HCT116 (cell line): ENCODE measurements around the gene CUX1. TPM values are rescaled to one million over a fixed set of nuclear protein-coding genes. Genes with fewer than 3 reads are reported as not detected.

Source experiments
- ATAC-seq: fragments of 200-7000 bp; cut with Tn5 transposase; 2 replicates; pipeline ENCODE4 v1.9.1; 2020; ENCODE audit warnings: mild to moderate bottlenecking, moderate library complexity
- BruUV-seq: library from RNA; stranded (reverse); fragments of 400-500 nt; replicated peaks from 2 replicates; lab custom pipeline; 2021; lab: Mats Ljungman, UMichigan
- CTCF ChIA-PET: fragments of 300-600 bp; sonication (Branson Sonifier 250); formaldehyde crosslinking; loops from one replicate; lab custom pipeline; 2021; ENCODE audit warnings: antibody characterized with exemption; lab: Charles Lee
- POLR2A ChIA-PET: fragments of 300-600, 350-600 bp; sonication (Branson Sonifier 250); formaldehyde crosslinking; loops from one replicate; lab custom pipeline; 2021; ENCODE audit warnings: antibody characterized with exemption; lab: Charles Lee
- RAD21 ChIA-PET, 2 experiments: fragments of 300-600 bp; sonication (Branson Sonifier 250); formaldehyde crosslinking; loops; one replicate each; lab custom pipeline; 2023; ENCODE audit warnings: low total read pairs in 2 of 2; ENCODE audit not compliant: uncharacterized antibody in 2 of 2, unreplicated experiment in 2 of 2, low non-redundant PET in 1 of 2; lab: Charles Lee
- DNase-seq: peaks from one replicate; pipeline ENCODE4 v3.0.0-alpha.2; 2010; ENCODE audit warnings: low read depth, low spot score
- H2AFZ ChIP-seq: fragments of 200-600 bp; shearing (Covaris generic), sonication (generic); 2 replicates; pipeline ENCODE4 v1.6.1; 2017; ENCODE audit warnings: low read depth, mixed run types, mixed read lengths, antibody characterized with exemption, low read length; ENCODE audit not compliant: poor library complexity, severe bottlenecking
- H3K27ac ChIP-seq: 2 replicates; pipeline ENCODE4 v1.5.1; 2012; ENCODE audit warnings: low read depth, low read length
- H3K27me3 ChIP-seq: fragments of 200-600 bp; sonication (generic); 2 replicates; pipeline ENCODE4 v1.6.1; 2016; ENCODE audit warnings: mixed run types, low read length, mixed read lengths; ENCODE audit not compliant: insufficient read depth
- H3K36me3 ChIP-seq, 2 experiments: fragments of 200-500 bp in 1 of 2; fragments of 200-600 bp in 1 of 2; sonication (Bioruptor generic) in 1 of 2; sonication (generic) in 1 of 2; 2 replicates each; pipeline versions ENCODE4 v1.5.1 to v1.6.1; 2014 to 2016; ENCODE audit warnings: low read length in 2 of 2, inconsistent platforms in 1 of 2, mixed read lengths in 1 of 2, mixed run types in 1 of 2; ENCODE audit not compliant: insufficient read depth in 2 of 2, control insufficient read depth in 1 of 2
- H3K4me1 ChIP-seq, 2 experiments: fragments of 200-600 bp in 1 of 2; sonication (generic) in 1 of 2; 2 replicates each; pipeline versions ENCODE4 v1.5.1 to v1.6.1; 2012 to 2017; ENCODE audit warnings: low read length in 2 of 2, inconsistent platforms in 1 of 2, mild to moderate bottlenecking in 1 of 2, mixed read lengths in 1 of 2, mixed run types in 1 of 2, moderate library complexity in 1 of 2; ENCODE audit not compliant: insufficient read depth in 2 of 2, control insufficient read depth in 1 of 2
- H3K4me2 ChIP-seq: fragments of 200-600 bp; sonication (generic); 2 replicates; pipeline ENCODE4 v1.6.1; 2017; ENCODE audit warnings: mixed run types, low read length, mixed read lengths
- H3K4me3 ChIP-seq, 2 experiments: fragments of 200-600 bp in 1 of 2; sonication (generic) in 1 of 2; replicated peaks in 1 of 2; 2 replicates each; pipeline ENCODE4 v1.5.1; 2011 to 2016; ENCODE audit warnings: low read length in 2 of 2, control low read depth in 1 of 2, low read depth in 1 of 2, mild to moderate bottlenecking in 1 of 2, mixed read lengths in 1 of 2, mixed run types in 1 of 2
- H3K79me2 ChIP-seq: fragments of 200-600 bp; sonication (generic); 2 replicates; pipeline ENCODE4 v1.6.1; 2017; ENCODE audit warnings: mild to moderate bottlenecking, mixed run types, low read length, moderate library complexity, mixed read lengths; ENCODE audit not compliant: insufficient read depth
- H3K9ac ChIP-seq: fragments of 200-600 bp; sonication (generic); 2 replicates; pipeline ENCODE4 v1.6.1; 2016; ENCODE audit warnings: low read length, mixed read lengths
- H3K9me2 ChIP-seq: fragments of 200-600 bp; sonication (generic), shearing (Covaris generic); 2 replicates; pipeline ENCODE4 v1.6.1; 2017; ENCODE audit warnings: mixed run types, mild to moderate bottlenecking, moderate library complexity; ENCODE audit not compliant: insufficient read depth
- H3K9me3 ChIP-seq, 2 experiments: fragments of 200-500 bp in 1 of 2; fragments of 200-600 bp in 1 of 2; sonication (Bioruptor generic) in 1 of 2; sonication (generic) in 1 of 2; 2 replicates each; pipeline ENCODE4 v1.6.1; 2014 to 2017; ENCODE audit warnings: low read length in 2 of 2, mixed read lengths in 2 of 2, inconsistent platforms in 1 of 2, low read depth in 1 of 2, mild to moderate bottlenecking in 1 of 2, mixed run types in 1 of 2, moderate library complexity in 1 of 2; ENCODE audit not compliant: control insufficient read depth in 1 of 2, insufficient read depth in 1 of 2
- H4K20me1 ChIP-seq: fragments of 200-600 bp; sonication (generic), shearing (Covaris generic); 2 replicates; pipeline ENCODE4 v1.6.1; 2017; ENCODE audit warnings: mixed run types, mild to moderate bottlenecking, moderate library complexity; ENCODE audit not compliant: insufficient read depth
- CBX3 ChIP-seq: IDR thresholded peaks from 2 replicates; pipeline ENCODE4 v1.6.1; 2012; ENCODE audit warnings: low read depth
- EGR1 ChIP-seq: IDR thresholded peaks from 2 replicates; pipeline ENCODE4 v1.6.1; 2012; ENCODE audit warnings: low read depth
- EZH2phosphoT487 ChIP-seq: fragments of 200-600 bp; IDR thresholded peaks from 2 replicates; pipeline ENCODE4 v1.6.1; 2018; ENCODE audit warnings: antibody characterized with exemption, borderline replicate concordance
- FOSL1 ChIP-seq: IDR thresholded peaks from 2 replicates; pipeline ENCODE4 v1.6.1; 2012; ENCODE audit warnings: low read depth
- JUND ChIP-seq: IDR thresholded peaks from 2 replicates; pipeline ENCODE4 v1.6.1; 2012
- POLR2A ChIP-seq: IDR thresholded peaks from 2 replicates; pipeline ENCODE4 v1.7.0; 2011; ENCODE audit warnings: borderline replicate concordance; ENCODE audit not compliant: insufficient read depth, insufficient read length; ENCODE audit errors: extremely low read depth
- POLR2AphosphoS5 ChIP-seq: IDR thresholded peaks from 2 replicates; pipeline ENCODE4 v1.6.1; 2011; ENCODE audit warnings: mild to moderate bottlenecking, low read depth, low read length, moderate library complexity
- RAD21 ChIP-seq: IDR thresholded peaks from 2 replicates; pipeline ENCODE4 v1.6.1; 2012; ENCODE audit warnings: low read depth, mild to moderate bottlenecking
- SP1 ChIP-seq: IDR thresholded peaks from 2 replicates; pipeline ENCODE4 v1.6.1; 2012; ENCODE audit warnings: low read depth
- TCF7L2 ChIP-seq: IDR thresholded peaks from 2 replicates; pipeline ENCODE4 v1.7.0; 2011; ENCODE audit warnings: borderline replicate concordance, inconsistent platforms; ENCODE audit not compliant: insufficient read depth, insufficient read length; ENCODE audit errors: extremely low read depth
- ZFX ChIP-seq: fragments of 450-650 bp; IDR thresholded peaks from 2 replicates; pipeline ENCODE4 v1.6.1; 2017
- ZNF274 ChIP-seq: fragments of 200-500 bp; sonication (Bioruptor generic); IDR thresholded peaks from 2 replicates; pipeline ENCODE4 v1.6.1; 2014; ENCODE audit warnings: mild to moderate bottlenecking, low read depth, low read length, inconsistent platforms
- intact Hi-C: fragments of 100-400 bp; cut with micrococcal nuclease; formaldehyde crosslinking; loops from 2 replicates; pipeline ENCODE4 v1.10.0; 2022
- total RNA-seq: library from RNA; stranded (reverse); gene quantifications from one replicate; pipeline ENCODE4 v1.2.1, GENCODE V29; 2021; ENCODE audit not compliant: unreplicated experiment
- TF ChIP-seq, protein P1 (sequence below): IDR thresholded peaks from 2 replicates; pipeline ENCODE4 v1.6.1; 2011; ENCODE audit warnings: mild to moderate bottlenecking, low read length, moderate library complexity; ENCODE audit not compliant: insufficient replicate concordance; ENCODE audit errors: extremely low read depth
- TF ChIP-seq, protein P2 (sequence below): IDR thresholded peaks from 2 replicates; pipeline ENCODE4 v1.6.1; 2012

The CUX1 gene
- total RNA-seq, 1 experiment from 2014 or later: 68.9 TPM

DNA sequence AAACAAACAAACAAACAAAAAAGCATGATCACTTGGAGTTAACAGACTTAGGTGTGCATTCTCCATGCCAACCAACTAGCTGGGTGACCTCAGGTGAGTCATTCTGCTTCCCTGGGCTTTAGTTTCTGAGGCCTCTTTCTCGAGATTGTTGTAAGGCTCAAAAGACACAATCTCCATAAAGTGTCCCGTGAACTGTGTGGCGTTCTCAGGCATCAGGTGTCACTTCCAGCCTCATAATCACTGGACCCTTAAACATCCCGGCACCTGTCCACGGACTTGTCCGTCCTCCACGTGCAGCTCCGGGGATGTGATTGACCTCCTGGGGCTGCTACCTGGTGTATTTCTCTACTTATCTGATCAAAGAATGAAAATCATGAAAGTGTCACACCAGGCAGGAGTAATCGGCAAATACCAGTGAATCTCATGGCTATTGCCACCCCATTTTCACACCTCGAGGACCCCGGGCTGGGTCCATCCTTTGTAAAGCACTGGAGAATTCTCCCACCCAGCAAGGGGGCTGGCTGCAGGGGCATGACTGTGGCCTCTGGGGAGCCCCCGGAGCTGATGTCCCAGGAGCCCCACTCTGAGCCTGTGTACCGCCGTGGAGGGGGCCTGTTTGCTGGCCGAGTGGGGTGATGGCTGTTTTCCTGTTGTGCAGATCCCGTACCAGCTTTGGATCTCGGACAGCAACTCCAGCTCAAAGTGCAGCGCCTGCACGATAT, 279.4 kb downstream of the CUX1 start:
- Histone ChIP-seq H3K4me1 (peaks cover 78 to 98% of the 10 kb centered on the region in 2 experiments), H3K4me2 (peak overlapping the region; percentile 71), H2AFZ (no peak overlapping the region), H3K9me2 (no peaks in the 10 kb centered on the region), H3K4me3 (peak overlapping the region in 1 of 2 experiments; percentile 25; a peak in 2 of 4 replicates), H3K27me3 (no peaks in the 10 kb centered on the region), H4K20me1 (no peaks in the 10 kb centered on the region), H3K9ac (peak overlapping the region; percentile 64), H3K36me3 (no peaks in the 10 kb centered on the region), H3K27ac (peak overlapping the region; percentile 99), H3K79me2 (no peaks in the 10 kb centered on the region)
- ChIA-PET POLR2A (no interaction called here), RAD21 (interaction anchor here in 1 of 2 experiments (0.5 to 1.2 kb wide), 2 partner anchors 79 to 214 kb away, joined by 3 to 8 read pairs; no protein-coding TSS in a partner anchor), CTCF (no interaction called here)
- no peak for DNase-seq
- BruUV-seq: no TSS peak
- ATAC-seq: peak; percentile 26
- intact Hi-C loops: no loop called here
- TF ChIP-seq FOSL1 (peak; percentile 44; the same call in 1 of the 2 replicates), ZFX (no peak), SP1 (no peak), RAD21 (no peak)
- TF ChIP-seq, all 23 proteins: peak for 1
- no peaks in the 10 kb centered on the region for H3K9me3 ChIP-seq

DNA sequence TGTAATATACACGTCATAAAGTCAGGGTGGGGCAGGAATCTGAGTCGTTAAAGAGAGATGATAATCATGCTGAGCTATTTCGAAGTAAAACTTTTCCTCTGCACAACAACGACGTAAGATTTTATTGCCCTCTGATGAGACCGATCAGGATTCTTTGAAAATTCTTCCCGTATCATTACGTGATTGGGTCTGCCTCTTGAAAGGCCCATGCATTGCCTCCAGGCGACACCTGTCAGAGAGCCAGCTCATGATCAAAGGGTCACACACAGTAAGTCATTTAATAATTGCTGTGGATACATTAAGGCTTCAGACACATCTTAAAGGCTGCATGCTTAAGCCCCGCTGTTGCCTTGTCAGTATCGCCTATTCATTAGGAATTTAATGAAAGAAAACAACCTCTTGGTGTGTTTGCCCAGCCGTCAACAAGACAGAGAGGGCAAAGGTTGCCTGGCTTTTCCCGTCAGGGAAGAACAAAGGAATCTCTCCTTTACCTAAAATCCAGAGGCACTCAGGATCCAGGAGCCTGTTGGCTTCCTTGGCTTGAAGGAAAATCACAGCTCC, 280.3 kb downstream of the CUX1 start:
- BruUV-seq: TSS peak; percentile 41
- RAD21 ChIA-PET: interaction anchor here (0.5 to 1.2 kb wide), 3 partner anchors 78 to 215 kb away, joined by 3 to 8 read pairs (median 4); no protein-coding TSS in a partner anchor
- TF ChIP-seq CBX3 (peak; percentile 83), EZH2phosphoT487 (no peak), POLR2A (no peak), FOSL1 (0 out of 2 replicates have a peak, but pooled peaks have one; percentile 44), SP1 (peak; percentile 77), TCF7L2 (peak; percentile 81), JUND (peak; percentile 70), ZNF274 (no peak), POLR2AphosphoS5 (no peak), EGR1 (no peak)
- TF ChIP-seq, protein P1, sequence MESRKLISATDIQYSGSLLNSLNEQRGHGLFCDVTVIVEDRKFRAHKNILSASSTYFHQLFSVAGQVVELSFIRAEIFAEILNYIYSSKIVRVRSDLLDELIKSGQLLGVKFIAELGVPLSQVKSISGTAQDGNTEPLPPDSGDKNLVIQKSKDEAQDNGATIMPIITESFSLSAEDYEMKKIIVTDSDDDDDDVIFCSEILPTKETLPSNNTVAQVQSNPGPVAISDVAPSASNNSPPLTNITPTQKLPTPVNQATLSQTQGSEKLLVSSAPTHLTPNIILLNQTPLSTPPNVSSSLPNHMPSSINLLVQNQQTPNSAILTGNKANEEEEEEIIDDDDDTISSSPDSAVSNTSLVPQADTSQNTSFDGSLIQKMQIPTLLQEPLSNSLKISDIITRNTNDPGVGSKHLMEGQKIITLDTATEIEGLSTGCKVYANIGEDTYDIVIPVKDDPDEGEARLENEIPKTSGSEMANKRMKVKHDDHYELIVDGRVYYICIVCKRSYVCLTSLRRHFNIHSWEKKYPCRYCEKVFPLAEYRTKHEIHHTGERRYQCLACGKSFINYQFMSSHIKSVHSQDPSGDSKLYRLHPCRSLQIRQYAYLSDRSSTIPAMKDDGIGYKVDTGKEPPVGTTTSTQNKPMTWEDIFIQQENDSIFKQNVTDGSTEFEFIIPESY: no peak
- TF ChIP-seq, protein P2, sequence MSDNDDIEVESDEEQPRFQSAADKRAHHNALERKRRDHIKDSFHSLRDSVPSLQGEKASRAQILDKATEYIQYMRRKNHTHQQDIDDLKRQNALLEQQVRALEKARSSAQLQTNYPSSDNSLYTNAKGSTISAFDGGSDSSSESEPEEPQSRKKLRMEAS: peak; percentile 41; the same call in 1 of the 2 replicates

More for the DNA sequence above, 280.3 kb downstream of the CUX1 start:
- Histone ChIP-seq H3K4me1 (peaks cover 79 to 98% of the 10 kb centered on the region in 2 experiments), H3K9ac (peak overlapping the region; percentile 64), H3K4me2 (peak overlapping the region; percentile 71), H4K20me1 (no peaks in the 10 kb centered on the region), H3K9me2 (no peaks in the 10 kb centered on the region), H3K4me3 (peak overlapping the region in 1 of 2 experiments; percentile 25; a peak in 1 of 4 replicates), H2AFZ (no peak overlapping the region), H3K27me3 (no peaks in the 10 kb centered on the region), H3K27ac (peak overlapping the region; percentile 99), H3K36me3 (no peaks in the 10 kb centered on the region), H3K79me2 (no peaks in the 10 kb centered on the region), H3K9me3 (no peaks in the 10 kb centered on the region)
- ATAC-seq (peak; percentile 76), DNase-seq (peak; percentile 88)
- intact Hi-C loops: no loop called here
- ChIA-PET POLR2A (interaction anchor here (0.5 kb wide), 1 partner anchor 330 kb away, joined by 3 read pairs; no protein-coding TSS in a partner anchor), CTCF (no interaction called here)
